Eye (tissue), 1 donor: ENCODE data around the gene NACC2.

Source experiments
- DNase-seq: peaks from one replicate; pipeline ENCODE4 v3.0.0-alpha.2; 2015

NACC2 gene

DNA sequence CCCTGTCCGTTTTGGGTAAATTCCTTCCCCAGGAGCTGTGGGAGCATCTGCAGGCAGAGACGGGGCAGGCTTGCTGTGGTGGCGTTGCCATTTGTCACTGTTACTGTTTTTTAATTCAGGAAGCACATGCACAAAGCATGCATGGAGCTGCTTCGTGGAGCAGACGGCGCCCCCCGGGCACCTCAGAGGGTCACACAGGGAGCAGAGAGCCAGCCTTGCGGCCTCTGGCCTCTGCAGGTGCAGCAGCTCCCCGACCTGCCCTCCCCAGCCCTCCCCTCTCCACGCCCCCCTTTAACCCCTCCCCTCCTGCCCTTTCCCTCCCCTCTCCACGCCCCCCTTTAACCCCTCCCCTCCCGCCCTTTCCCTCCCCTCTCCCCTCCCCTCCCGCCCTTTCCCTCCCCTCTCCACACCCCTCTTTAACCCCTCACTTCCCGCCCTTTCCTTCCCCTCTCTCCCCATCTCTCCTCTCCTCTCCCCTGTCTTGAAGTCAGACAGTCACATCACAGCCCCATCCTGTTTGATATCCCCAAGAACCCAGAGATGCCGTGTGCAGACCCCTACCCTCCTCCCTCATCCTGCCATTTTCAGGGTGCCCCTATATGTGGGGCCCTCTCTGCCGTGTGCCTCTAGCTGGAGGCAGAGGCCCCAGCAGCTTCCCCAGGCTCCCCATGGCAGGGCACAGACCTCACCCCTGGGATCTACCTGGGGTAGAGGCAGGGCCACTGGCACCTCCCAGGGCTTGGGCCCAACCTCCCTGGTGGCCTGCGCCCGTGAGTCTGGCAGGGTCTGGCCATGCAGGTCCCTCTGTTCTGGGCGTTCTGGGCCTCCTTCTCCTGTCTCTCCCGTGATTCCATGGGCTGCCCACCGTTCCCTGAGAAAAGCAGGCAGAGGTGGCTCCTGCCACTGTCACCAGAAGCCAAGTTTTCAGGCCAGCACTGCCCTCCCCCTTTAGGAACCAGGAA lies 104.3 kb downstream of the NACC2 start:
- DNase-seq: peak; percentile 93

DNA sequence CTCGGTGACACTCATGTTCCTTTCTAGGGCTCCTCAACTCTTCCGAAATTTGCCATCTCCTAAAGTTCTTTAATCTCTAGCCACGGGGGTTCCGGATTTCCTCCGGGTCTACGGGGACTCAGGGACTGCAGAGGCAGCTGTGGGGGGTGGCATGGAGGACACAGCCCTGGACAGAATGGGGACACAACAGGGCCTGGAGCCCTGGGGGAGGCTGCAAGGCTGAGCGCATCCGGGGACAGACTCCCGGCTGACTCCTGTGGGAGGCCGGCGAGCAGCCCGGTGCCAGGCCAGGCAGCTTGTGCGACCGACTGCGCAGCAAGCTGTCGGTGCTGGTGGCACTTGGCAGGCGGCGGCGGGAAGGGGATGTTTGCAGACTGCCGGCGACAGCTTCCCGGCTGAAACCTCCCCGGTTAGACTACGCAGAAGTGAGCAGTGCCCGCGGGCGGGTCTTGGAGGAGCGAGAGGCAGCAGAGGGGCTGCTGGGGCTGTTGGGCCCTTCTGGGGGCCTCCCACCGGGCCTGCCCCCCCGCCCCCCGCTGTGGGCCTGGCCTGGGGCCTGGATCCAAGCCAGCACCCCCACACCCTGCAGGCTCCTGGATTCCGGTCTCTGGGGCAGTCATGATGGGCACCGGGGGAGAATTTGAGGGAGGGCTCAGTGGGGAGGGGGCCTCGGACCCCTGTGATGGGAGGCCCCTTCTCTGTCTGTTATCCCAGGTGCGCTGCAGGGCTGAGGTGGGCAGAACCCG lies 105.2 kb downstream of the NACC2 start:
- DNase-seq: peak; percentile 69

DNA sequence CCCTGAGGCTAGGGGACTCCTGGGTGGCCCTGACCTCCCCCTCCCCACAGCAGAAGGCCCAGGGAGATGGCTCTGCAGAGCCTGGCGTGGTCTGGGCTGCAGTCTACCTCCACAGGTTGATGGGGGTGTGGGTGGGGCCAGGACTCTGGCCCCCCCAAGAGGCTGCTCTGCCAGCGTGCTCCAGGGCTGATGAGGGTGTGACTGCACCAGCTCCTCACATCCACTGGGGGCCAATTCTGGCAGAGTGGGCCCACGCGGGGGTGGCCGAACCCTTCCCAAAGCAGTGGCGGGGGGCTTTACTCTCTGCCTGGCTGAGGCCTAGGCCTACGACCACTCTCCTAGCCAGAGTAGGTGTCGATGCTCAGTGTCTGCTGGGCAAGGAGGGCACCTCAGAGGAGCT lies 105.9 kb downstream of the NACC2 start:
- no peak for DNase-seq

DNA sequence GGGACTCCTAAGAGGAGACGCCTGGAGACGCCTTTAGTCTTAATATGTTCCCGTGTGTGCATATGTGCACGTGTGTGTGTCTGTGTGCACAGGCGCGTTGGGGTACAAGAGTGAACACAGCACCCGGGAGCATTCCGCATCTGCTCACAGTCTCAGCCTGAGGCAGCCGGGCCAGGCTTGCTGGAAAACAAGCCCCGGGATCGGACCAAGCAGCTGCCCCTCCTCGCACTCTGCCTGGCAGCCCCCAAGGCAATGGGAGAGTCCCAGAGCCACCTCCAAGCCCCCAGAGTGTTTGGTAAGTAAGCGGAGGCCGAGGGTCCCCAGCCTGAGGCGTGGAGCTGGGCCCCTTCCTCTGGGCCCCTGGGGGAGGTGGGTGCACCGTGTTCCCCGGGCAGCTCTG lies 106.6 kb downstream of the NACC2 start:
- peak; percentile 7 for DNase-seq

DNA sequence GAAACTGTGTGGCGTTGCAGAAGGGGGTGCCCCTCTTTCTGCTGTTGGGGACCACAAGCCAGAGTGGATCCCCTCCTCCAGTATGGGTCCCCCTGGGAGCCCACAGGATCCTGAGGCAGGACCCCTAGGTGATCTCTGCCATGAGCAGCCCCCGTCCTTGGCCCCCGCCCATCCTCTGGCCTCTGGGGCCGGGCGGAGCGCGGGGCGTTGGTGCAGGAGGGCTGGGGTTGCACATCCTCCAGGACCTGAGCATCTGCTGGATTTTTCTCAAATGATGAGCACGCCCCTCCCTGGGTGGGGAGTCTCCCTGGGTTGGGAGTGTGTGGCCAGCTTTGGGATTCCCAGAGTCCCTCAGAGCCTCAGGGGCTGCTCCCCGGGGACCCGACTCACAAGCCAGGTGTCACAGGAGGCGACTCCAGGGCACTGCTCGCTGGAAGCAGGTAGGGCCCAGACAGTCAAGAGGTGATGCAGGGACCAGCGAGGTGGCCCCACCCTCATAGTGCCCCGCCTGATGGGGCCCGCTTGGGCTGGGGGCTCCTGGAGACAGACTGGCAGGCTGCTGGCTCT lies 107.2 kb downstream of the NACC2 start:
- DNase-seq: no peak

DNA sequence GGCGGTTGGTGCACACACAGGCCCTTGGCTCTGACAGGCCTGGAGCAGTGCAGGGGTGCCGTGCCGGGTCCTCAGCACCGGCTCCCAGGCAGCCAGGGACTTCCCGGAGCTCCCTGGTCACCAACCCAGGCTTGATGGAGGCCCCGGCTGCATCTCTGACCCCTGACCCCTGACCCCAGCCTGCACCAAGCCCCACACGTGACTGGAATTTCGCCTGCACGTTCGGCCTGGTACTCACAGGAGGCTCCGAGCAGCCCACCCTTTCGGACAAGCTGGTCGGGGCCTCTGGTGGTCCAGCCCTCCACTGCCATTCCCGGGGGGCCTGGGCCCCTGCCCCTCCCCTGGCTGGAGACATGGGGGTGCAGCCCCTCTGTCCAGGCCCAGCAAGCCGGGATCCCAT lies 108.5 kb downstream of the NACC2 start:
- DNase-seq: no peak

DNA sequence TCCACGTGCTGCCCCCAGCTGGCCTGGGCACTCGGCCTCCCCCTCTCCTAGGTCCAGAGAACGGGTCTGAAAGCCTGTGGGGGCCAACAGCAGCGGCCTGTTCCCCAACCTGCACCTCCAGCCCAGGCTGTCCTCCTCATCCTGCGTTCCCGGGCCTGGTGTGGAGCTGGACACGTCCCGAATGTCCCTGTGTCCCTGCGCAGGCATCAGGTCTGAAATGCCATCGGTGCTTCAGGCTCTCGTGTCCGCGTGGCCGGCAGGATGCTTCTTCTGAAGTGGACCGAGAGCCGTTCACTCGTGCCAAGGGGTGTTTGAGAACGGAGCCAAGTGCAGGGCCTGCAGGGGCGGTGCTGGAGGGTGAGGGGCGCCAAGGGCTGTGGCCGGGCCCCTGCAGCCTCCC lies 109.2 kb downstream of the NACC2 start:
- no peak for DNase-seq

DNA sequence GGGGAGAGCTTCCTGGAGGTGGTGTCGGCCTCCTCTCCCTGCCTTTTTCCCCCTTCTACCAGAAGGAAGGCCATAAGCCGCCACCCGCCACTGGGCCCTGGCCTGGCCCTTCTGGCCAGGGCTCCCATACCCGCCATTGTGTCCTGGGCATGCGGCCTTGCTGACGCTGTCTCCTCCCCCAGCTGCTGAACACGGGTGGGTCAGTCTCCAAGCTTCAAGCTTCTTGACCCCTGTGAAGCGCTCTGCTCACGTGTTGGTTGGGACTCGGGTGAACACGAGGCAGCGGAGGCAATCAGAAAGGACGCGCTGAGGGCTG lies 109.7 kb downstream of the NACC2 start:
- DNase-seq: no peak

DNA sequence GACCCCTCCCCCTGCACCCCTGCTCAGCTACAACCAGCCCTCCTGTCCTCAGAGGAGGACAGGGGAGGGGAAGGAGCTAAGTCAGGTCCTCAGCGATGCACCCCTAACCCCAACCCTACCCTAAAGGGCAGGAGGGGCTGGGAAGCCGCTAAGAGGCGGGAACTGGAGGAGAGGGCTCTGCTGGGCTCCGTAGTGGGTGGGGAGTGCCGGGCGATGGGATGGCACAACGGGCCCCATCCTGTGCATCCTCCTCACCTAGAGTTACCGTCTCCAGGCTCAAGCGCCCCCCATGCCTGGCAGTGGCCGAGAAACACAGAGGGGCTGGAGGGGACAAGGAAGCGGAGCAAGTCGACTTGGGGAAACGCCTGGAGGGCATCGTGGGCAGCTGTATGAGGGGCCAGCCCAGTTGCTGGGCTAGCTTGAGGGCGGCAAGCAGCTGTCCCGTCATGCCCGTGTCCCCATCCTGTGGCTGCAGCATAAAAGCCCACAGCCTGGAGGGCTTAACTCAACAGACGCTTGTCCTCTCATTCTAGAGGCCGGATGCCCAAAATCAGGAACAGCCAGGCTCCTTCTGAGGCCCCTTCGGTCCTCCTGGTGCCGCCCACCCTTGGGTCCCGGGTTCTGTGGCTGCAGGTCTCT lies 110.9 kb downstream of the NACC2 start:
- no peak for DNase-seq

DNA sequence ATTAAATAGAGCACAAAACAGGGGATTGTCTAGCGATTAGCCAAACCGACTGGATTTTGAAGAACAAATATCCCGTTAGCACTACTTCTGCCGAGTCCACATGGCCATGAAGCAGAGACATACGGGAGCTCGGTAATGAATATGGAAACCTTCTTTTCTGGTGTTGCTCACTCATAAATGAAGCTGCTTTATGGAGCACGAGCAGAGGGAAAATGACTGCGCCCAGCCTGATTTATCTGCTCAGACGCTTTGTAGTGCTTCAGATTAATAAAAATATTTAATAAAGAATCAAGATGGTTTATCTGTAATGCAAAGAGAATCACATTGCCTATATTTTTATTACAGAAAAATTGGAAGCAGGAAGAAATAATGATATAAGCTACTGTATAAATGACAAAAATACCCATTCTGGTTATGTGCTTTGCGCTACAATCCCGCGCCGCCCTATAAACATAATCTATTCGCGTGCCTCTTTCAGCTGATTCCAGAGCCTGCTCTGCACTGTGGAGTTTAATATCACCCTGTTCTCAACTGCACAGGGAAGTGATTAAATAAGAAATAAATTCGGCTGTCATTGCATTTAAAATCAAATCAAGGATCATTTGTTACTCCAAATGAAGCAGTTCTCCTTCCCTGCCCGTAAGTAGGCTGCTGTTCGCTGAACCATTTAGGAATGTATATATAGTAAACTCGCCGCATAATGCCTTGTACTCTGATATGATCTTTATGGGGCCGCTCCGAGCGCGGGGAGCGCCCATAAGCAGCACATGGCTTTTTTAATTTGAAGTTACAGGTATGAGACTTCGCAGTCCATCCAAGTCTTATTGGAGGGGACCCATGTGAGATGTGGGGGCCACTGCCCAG lies 111.6 kb downstream of the NACC2 start:
- peak; percentile 17 for DNase-seq

DNA sequence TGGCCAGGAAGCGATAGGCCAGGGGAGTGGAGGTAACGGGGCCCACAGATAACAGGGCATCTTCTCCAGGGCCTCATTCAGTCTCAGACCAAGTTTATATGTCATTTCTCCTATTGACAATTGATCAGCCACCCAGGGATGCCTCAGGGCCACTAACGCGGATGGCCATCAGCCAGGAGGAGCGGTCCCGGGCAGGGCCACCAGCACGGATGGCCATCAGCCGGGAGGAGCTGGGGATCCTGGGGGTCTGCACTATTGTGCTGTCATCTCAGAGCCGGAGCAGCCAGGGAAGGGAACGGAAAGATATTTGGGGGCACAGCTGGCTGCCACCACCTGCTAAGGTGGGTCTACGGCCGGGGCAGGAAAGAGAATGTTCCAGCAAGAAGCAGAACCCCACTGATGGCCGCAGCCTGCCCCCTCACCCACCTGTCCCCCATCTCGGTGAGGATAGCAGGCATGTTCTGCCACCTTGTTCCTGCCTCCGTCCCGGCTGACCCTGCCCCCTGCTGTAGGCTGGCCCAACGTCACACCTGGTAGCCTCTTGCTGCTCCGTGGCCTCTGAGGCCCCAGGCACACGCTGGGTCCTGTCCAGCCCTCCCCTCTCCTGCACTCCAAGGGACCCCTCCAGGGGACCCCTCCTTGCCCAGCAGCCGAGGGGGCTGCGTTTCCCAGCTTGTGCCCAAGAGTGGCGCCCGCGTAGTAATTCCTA lies 112.4 kb downstream of the NACC2 start:
- no peak for DNase-seq

DNA sequence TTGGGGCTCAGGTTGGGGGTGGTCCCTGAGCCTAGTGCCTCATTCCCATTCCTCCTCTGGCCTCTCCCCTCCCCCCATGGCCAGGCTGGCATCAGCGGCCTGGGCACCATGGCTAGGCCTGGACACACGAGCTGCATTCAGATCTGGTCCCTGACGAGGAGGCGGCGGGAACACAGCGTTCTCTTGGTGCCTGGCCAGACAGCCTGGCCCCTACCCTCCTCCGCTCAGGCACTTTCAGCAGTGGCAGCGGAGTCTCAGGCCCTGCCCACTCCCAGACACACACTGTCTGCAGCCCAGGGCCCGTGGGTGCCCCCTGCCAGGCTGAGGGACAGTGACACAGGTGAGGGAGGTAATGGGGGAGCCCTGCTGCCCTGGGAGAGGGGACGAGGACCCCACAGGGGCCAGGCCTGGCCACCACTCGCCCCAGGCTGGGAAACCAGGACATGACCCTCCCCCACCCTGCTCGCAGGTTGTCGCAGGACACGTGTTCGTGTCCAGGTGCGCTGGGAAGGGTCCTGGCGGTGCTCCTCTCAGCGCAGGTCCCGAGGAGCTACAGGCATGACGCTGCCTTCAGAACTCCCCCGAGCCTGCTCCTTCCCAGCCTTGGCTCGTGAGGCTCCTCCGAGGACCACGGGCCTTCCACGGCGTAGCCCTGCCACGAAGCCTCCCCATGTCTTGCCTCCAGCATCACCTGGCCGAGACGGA lies 114.0 kb downstream of the NACC2 start:
- no peak for DNase-seq

DNA sequence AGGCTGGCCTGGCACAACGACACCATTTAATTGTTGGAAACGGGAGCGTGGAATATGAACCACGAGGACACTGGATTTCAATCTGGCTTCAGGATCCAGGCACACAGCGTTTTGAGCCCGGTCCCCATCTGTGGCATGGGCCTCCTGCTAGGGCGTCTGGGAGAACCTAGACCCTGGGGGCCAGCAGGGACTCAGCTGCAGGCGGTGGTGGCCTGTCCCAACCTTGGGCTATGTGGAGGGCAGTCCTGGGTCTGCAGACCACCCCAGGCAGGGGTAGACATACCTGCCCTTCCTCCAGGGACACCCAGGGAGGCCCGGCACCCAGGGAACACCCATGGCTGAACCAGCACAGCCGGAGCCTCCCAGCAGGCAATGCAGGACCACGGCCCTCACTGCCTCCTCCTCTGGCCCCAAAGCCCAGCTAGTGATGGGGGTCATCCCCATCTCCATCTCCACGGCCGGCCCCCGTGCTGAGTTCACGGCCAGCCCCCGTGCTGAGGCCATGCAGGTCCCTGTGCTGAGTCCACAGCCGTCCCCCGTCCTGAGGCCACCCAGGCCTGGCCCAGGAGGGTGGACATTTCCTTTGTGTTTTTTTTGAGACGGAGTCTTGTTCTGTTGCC lies 115.4 kb downstream of the NACC2 start:
- peak; percentile 10 for DNase-seq

DNA sequence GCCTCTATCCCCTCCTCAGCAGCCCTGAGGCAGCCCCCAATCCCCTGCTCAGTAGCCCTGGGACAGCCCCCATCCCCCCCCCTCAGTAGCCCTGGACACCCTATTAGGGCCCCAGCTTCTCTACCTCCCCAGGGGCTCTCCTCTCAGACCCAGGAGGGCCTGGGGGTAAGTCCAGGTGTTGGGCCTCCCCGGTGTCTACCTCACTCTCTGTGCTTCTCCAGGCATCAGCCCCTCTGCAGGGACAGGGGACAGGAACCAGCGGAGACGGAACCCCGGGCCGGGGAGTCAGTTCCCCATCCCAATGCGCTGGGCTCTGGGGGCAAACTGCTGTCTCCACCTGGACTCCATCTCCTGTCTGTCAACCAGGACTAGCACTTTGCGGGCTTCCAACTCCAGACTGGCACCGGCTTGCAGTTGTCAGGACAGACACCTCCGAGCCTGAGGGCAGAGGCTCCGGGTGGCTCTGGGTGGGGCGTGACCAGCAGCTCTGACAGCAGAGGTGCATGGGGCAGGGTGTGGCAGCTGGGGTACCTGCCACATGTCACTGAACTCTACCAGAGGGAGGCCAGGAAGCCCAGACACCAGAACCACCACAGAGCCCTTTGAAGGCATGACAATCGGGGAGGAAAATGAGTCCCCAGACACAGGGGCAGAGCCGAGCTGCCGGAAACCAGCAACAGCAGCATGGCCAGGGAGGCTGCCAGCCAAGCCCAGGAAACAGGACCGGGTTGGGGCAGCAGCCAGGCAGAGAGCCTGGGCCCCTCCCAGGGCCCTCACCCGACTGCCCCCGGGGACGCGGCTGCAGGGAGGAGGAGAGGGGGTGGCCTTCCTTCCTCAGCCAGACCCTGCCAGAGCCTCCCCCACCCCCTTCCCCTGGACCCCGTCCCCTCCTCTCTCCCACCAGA lies 116.2 kb downstream of the NACC2 start:
- peak; percentile 13 for DNase-seq

DNA sequence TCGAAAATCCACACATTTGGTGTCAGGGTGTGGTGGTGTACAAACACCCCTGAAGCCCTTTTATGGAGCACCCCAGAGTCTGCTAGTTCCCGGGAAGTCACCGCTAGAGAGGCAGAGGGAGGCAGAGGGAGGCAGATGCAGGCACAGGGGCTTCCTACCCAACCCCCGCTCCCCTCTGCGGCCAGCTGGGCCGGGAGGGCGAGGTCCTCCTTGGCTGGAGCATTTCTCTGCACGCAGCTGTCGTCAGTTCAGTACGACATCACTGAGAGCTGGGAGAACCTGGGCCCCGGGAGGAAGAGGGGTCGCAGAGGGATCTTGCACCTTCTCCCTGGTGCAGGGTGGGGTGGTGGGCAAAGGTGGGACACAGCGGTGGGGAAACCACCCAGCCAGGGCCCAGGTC lies 118.1 kb downstream of the NACC2 start:
- DNase-seq: peak; percentile 58

DNA sequence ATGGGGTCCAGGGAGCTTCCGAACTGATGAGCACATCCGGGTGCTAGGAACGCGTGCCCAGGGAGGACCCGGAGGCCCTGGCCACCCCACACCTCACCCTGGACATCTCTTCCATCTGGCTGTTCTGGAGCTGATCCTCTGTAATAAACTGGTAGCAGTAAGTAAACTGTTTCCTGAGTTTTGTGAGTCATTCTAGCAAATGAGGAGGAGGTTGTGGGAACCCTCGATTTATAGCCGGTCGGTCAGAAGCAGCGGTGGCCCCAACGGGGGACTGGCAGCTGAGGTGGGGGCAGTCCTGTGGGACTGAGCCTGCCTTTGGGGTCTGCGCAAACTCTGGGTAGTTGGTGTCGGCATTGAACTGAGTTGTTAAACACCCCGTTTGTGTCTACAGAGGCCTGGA lies 118.6 kb downstream of the NACC2 start:
- no peak for DNase-seq

DNA sequence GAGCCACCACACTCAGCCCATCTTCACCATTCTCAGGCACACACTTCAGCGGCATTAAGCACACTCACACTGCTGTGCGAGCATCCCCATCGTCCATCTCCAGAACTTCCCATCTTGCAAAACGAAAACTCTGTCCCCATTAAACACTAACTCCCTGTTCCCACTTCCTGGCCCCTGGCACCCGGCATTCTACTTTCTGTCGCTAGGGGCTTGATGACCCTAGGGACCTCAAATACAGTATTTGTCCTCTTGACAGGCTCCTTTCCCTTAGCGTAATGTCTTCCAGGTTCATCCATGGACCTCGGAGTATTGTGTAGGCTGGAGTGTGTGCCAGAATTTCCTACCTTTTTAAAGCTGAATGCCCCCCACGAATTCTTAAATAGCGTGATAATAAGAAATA lies 119.3 kb downstream of the NACC2 start:
- no peak for DNase-seq

DNA sequence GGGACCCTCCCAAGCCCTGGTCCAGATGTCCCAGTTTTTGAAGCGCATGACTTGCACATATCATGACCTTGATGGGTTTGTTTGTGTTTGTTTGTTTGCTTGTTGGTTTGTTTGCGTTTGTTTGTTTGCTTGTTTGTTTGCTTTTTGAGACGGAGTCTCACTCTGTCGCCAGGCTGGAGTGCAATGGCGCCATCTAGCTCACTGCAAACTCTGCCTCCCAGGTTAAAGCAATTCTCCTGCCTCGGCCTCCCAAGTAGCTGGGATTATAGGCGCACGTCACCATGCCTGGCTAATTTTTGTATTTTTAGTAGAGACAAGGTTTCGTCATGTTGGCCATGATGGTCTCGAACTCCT lies 120.9 kb downstream of the NACC2 start:
- no peak for DNase-seq
